ENCODE measurements around the gene ADAM19. TPM values are rescaled to one million over a fixed set of nuclear protein-coding genes. Genes with fewer than 3 reads are reported as not detected.

ADAM19 gene
- total RNA-seq, 4 donors from 2014 or later, result 6.4 to 15.2 (median 10.0) TPM

DNA sequence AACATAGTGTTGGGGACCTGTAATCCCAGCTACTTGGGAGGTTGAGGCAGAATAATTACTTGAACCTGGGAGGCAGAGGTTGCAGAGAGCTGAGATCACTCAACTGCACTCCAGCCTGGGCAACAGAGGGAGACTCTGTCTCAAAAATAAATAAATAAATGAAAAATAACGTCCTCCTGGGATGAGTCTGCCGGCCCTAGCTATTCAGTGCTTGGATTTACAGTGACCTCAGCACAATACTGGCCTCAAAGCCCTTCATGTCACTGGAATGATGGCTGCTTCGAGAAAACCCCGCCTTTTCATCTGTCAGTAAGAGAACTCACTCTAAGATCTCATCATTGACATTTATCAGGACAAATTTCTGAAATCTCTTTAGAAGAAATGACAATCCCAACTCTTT, 41.2 kb upstream of the ADAM19 start:
- H3K4me3 ChIP-seq (replicated peaks in 1 of 3), result no peak overlapping the region
- 82 to 85% methylated on average over 4 of the region's 4 CpGs for WGBS, 2 donors
- H3K4me1 ChIP-seq, result no peaks in the 10 kb centered on the region
- no peaks in the 10 kb centered on the region for H3K27me3 ChIP-seq
- no peak overlapping the region for H3K27ac ChIP-seq
- H3K9me3 ChIP-seq, result no peaks in the 10 kb centered on the region
- no peak for DNase-seq
- intact Hi-C loops (cut with DNase I), result no loop called here
- H3K36me3 ChIP-seq, result no peaks in the 10 kb centered on the region
- TF ChIP-seq, protein P1, sequence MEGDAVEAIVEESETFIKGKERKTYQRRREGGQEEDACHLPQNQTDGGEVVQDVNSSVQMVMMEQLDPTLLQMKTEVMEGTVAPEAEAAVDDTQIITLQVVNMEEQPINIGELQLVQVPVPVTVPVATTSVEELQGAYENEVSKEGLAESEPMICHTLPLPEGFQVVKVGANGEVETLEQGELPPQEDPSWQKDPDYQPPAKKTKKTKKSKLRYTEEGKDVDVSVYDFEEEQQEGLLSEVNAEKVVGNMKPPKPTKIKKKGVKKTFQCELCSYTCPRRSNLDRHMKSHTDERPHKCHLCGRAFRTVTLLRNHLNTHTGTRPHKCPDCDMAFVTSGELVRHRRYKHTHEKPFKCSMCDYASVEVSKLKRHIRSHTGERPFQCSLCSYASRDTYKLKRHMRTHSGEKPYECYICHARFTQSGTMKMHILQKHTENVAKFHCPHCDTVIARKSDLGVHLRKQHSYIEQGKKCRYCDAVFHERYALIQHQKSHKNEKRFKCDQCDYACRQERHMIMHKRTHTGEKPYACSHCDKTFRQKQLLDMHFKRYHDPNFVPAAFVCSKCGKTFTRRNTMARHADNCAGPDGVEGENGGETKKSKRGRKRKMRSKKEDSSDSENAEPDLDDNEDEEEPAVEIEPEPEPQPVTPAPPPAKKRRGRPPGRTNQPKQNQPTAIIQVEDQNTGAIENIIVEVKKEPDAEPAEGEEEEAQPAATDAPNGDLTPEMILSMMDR (IDR thresholded peaks at IDR 0.05), result no peak
- no peak for TF ChIP-seq POLR2A (IDR thresholded peaks at IDR 0.05)

DNA sequence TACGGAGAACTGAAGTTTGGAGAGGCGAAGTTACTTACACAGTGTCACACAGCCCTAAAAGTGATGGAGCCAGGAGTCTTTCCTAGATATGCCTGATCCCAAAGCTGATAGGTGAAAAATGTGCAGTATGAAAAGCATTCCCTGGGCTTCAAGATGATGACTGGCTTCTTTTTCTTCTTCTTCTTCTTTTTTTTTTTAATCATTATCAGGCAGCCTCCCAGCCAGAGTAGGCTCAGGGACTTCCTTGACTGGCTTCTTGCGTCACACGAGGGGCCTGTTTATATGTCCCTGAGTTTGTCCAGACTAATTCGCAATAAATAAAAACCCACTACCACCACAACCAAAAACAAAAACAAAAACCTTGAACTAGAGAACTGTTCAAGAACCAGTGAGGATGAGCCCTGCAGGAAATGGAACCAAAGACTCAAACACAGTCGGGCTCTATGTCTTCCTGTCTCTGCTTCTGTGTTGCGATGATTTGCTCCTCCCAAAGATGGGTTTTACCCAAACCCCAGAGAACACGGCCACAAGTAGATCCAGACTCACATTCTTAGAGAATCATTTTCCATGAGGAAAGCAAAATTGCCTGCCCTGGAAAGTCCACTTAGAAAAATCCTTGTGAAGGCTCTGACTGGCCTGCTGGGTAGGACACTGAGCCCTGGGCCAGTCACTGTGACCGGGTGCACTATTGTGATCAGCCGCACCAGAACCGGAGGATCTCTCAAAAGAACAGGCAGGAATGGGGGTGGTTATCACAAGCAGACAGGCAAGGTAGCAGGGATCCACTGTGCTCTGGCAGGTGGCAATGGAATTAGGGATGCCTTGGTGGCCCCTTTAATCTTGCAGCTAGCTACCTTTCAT, 38.0 kb upstream of the ADAM19 start:
- Histone ChIP-seq H3K4me3 (replicated peaks in 1 of 3) (no peak overlapping the region), H3K9me3 (no peaks in the 10 kb centered on the region), H3K4me1 (no peaks in the 10 kb centered on the region), H3K27me3 (no peaks in the 10 kb centered on the region), H3K36me3 (no peaks in the 10 kb centered on the region), H3K27ac (no peak overlapping the region)
- intact Hi-C loops (cut with DNase I), result no loop called here
- DNase-seq, result no peak
- WGBS, 2 donors, result 82 to 88% methylated on average over 11 of the region's 11 CpGs
- TF ChIP-seq, protein P1 (IDR thresholded peaks at IDR 0.05), result no peak
- TF ChIP-seq POLR2A (IDR thresholded peaks at IDR 0.05), result no peak

DNA sequence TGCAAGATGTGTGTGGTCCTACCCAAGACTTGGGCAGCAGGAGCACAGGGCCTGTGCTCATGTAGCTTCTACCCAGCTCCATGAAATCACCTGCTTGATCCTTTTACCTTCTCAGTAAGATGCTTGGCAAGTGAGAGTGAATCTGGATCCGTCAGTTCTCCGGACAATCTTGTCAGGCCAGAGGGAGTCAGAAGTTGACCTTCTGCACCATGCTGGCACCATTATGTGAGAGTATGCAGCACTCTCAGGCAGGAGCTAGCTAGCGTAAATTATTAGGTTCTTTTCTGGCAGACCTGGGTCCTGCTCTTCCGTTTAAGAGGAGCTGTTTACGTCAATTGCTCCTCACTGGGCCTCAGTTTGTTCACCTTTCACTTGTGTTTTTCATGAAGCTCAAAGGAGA, 37.0 kb upstream of the ADAM19 start:
- TF ChIP-seq, protein P1 (IDR thresholded peaks at IDR 0.05), result no peak
- TF ChIP-seq POLR2A (IDR thresholded peaks at IDR 0.05), result no peak
- Histone ChIP-seq H3K9me3 (no peaks in the 10 kb centered on the region), H3K4me3 (replicated peaks in 1 of 3) (no peak overlapping the region), H3K27ac (no peak overlapping the region), H3K27me3 (no peaks in the 10 kb centered on the region), H3K36me3 (no peaks in the 10 kb centered on the region), H3K4me1 (no peaks in the 10 kb centered on the region)
- intact Hi-C loops (cut with DNase I), result no loop called here
- DNase-seq, result no peak
- 83 to 84% methylated on average over 5 of the region's 5 CpGs for WGBS, 2 donors

DNA sequence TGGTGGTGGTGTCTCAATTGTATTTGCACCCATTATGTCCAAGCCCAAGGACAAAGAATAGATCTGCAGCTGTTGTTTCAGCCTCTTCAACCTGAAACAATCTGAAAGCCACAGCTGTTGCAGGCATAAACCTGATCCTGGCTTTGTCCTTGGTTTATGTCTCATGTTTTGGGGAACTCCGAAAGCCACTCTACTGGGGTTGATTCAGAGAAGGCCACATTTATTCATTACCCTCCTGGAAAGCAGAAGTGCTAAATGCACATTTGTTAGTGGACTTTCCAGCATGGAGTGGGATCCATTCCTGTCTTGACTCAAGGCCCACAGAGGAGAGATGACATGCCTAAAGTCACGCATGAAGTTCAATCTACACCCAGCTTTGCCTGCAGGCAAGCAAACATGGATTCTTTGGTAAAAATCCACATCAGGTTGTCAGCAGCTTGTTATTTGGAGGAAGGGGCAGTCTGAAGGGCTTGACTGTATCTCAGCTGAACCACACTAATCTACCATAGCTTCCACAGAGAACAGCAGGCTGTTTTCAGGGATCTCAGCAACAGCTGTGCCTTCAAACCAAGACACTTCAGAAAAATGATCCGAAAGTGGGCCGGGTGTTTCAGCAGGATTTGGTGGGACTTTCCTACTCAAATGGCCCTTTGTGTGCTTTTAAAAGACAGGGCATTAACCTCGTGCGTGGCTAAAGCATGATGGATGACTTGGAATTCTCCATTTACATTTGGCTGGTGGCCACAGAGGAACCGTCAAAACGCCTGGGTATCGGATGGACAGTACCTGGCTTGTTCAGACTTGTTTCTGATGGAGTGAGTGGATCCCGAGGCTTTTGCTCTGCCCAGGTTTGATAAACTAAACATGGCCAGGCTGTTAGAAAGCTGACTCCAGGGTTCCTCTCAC, 36.2 kb upstream of the ADAM19 start:
- H3K36me3 ChIP-seq, result no peaks in the 10 kb centered on the region
- DNase-seq, result no peak
- 82 to 91% methylated on average over 10 of the region's 10 CpGs for WGBS, 2 donors
- H3K4me1 ChIP-seq, result no peaks in the 10 kb centered on the region
- TF ChIP-seq, protein P1 (IDR thresholded peaks at IDR 0.05), result no peak
- no peak for TF ChIP-seq POLR2A (IDR thresholded peaks at IDR 0.05)
- no peak overlapping the region for H3K4me3 ChIP-seq (replicated peaks in 1 of 3)
- no peaks in the 10 kb centered on the region for H3K27me3 ChIP-seq
- no peak overlapping the region for H3K27ac ChIP-seq
- no peaks in the 10 kb centered on the region for H3K9me3 ChIP-seq
- intact Hi-C loops (cut with DNase I), result no loop called here
